ENCODE data around the gene ARAP3.

ARAP3 gene

DNA sequence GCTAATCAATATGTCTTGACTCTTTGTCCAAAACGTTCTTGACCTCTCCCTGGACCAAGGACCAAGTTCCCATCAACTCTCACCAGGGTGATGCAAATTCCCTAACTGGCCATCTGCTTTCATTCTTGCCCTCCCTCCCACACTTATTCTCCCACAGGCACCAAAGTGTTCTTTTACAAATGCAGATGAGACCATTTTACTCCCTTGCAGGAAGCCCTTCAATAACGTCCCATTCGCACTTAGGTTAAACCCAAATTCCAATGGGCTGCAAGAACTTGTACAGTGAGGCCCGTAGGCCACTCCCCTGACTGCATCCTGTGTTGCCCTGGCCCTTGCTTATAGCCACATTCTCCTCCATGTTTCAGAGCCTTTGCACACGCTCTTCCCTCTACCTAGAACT lies 7.3 kb downstream of the ARAP3 start:
- TF ChIP-seq FOXM1 (IDR thresholded peaks at IDR 0.05; ENCODE audit: borderline replicate concordance, low read depth) (no peak), EP300 (IDR thresholded peaks at IDR 0.05; ENCODE audit: borderline replicate concordance) (no peak), TAF1 (IDR thresholded peaks at IDR 0.05; ENCODE audit: low read depth) (no peak), CEBPB (IDR thresholded peaks at IDR 0.05) (no peak)

DNA sequence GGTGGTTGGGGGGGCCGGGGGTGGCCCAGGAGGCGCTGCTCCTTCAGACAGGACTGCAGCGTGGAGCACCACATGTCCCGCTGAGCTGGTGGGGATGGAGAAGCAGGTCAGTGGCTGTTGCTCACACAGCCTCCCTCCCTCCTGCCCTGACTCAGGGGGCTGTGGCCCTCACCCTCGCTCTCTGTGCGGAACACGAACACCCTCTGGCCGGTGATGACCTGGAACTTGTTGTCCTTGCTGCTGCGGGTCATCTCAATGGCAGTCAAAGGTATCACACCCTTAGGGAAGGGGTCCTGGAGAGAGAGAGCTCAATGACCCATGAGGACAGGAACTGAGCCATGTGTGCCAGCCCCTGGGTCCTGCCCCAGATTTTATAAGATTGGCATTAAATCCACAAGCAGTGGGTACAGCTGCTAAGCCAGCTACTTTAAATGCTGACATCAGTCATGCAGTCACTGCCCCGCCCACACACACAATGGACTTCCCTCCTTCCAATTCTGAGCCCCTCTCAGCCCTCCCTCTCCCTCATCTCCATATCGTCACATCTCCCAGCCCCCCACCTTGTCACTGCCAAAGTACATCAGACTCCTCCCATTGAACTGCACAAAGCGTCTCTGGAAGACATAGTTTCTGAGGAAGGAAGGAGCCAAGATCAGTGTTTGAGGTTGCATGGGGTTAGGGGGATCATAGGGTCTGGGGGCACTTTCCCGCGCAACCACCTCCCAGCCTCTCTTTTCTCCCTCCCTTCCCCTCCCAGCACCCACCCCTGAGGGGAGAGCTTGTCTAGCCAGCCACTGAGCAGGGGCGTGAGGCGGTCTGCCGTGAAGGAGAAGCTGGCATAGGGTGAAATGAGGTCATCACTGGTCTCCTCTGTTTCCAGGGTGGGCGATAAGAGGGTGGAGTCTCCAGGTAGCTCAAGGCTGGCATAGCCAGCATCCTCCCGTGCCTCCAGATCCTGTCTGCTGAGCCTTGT lies 8.9 kb downstream of the ARAP3 start:
- TF ChIP-seq, protein P1, sequence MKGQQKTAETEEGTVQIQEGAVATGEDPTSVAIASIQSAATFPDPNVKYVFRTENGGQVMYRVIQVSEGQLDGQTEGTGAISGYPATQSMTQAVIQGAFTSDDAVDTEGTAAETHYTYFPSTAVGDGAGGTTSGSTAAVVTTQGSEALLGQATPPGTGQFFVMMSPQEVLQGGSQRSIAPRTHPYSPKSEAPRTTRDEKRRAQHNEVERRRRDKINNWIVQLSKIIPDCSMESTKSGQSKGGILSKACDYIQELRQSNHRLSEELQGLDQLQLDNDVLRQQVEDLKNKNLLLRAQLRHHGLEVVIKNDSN (IDR thresholded peaks at IDR 0.05) = no peak
- no peak for TF ChIP-seq TAF1 (IDR thresholded peaks at IDR 0.05; ENCODE audit: low read depth)
- TF ChIP-seq, protein P2, sequence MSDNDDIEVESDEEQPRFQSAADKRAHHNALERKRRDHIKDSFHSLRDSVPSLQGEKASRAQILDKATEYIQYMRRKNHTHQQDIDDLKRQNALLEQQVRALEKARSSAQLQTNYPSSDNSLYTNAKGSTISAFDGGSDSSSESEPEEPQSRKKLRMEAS (IDR thresholded peaks at IDR 0.05) = no peak
- no peak for TF ChIP-seq ZBTB7A (IDR thresholded peaks at IDR 0.05; ENCODE audit: low read depth)
- TF ChIP-seq YY1 (IDR thresholded peaks at IDR 0.05; ENCODE audit: low read depth) = no peak
- TF ChIP-seq, protein P3, sequence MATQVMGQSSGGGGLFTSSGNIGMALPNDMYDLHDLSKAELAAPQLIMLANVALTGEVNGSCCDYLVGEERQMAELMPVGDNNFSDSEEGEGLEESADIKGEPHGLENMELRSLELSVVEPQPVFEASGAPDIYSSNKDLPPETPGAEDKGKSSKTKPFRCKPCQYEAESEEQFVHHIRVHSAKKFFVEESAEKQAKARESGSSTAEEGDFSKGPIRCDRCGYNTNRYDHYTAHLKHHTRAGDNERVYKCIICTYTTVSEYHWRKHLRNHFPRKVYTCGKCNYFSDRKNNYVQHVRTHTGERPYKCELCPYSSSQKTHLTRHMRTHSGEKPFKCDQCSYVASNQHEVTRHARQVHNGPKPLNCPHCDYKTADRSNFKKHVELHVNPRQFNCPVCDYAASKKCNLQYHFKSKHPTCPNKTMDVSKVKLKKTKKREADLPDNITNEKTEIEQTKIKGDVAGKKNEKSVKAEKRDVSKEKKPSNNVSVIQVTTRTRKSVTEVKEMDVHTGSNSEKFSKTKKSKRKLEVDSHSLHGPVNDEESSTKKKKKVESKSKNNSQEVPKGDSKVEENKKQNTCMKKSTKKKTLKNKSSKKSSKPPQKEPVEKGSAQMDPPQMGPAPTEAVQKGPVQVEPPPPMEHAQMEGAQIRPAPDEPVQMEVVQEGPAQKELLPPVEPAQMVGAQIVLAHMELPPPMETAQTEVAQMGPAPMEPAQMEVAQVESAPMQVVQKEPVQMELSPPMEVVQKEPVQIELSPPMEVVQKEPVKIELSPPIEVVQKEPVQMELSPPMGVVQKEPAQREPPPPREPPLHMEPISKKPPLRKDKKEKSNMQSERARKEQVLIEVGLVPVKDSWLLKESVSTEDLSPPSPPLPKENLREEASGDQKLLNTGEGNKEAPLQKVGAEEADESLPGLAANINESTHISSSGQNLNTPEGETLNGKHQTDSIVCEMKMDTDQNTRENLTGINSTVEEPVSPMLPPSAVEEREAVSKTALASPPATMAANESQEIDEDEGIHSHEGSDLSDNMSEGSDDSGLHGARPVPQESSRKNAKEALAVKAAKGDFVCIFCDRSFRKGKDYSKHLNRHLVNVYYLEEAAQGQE (IDR thresholded peaks at IDR 0.05; ENCODE audit: low read depth) = no peak
- TF ChIP-seq CREB1 (IDR thresholded peaks at IDR 0.05; ENCODE audit: low read depth) = no peak
- TF ChIP-seq EGR1 (IDR thresholded peaks at IDR 0.05) = no peak
- no peak for TF ChIP-seq EP300 (IDR thresholded peaks at IDR 0.05; ENCODE audit: borderline replicate concordance)
- no peak for TF ChIP-seq RAD21 (IDR thresholded peaks at IDR 0.05; ENCODE audit: low read depth)
- TF ChIP-seq CEBPB (IDR thresholded peaks at IDR 0.05) = no peak
- no peak for TF ChIP-seq TEAD4 (IDR thresholded peaks at IDR 0.05)
- TF ChIP-seq TCF12 (IDR thresholded peaks at IDR 0.05; ENCODE audit: low read depth) = no peak
- TF ChIP-seq NFIC (IDR thresholded peaks at IDR 0.05) = no peak
- TF ChIP-seq FOXM1 (IDR thresholded peaks at IDR 0.05; ENCODE audit: borderline replicate concordance, low read depth) = no peak

DNA sequence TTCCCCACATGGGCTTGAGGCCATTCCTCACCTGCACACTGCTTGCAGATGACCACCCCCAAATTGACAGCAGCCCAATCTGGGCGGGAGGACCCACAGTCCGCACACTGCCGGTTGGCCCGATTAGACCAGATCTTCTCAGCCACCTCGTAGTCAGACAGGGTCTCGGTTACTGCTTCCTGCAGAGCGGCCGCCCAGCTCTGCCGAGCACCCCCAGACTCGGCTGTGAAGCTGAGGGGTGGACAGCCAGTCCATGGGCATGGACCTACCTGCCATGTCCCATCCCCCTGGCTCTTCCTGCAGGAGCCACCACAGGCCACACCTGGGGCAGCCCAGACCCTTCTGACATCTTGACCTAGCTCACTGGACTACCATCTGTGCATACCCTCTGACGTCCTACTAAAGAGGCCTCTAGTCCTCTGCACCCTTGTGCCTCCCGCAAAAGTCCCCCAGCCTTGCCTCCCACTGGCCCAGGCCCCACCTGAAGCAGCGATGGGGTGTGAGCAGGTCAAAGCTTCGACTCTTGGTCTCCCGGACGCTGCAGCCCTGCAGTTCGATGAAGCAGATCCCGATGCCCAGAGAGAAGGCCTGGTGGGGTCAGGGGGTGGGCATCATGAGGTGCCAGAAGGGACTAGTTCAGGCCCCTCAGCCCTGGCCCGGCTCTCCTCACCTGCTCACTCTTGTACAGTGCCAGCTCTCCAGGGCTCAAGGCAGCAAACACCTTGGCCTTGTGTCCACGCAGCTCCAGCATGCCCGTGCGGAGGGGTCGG lies 9.8 kb downstream of the ARAP3 start:
- no peak for TF ChIP-seq CEBPB (IDR thresholded peaks at IDR 0.05)
- no peak for TF ChIP-seq NFIC (IDR thresholded peaks at IDR 0.05)
- TF ChIP-seq, protein P3 (IDR thresholded peaks at IDR 0.05; ENCODE audit: low read depth) = no peak
- TF ChIP-seq TCF12 (IDR thresholded peaks at IDR 0.05; ENCODE audit: low read depth) = no peak
- TF ChIP-seq YY1 (IDR thresholded peaks at IDR 0.05; ENCODE audit: low read depth) = no peak
- TF ChIP-seq FOXM1 (IDR thresholded peaks at IDR 0.05; ENCODE audit: borderline replicate concordance, low read depth) = no peak
- TF ChIP-seq TEAD4 (IDR thresholded peaks at IDR 0.05) = no peak
- TF ChIP-seq, protein P1 (IDR thresholded peaks at IDR 0.05) = no peak
- TF ChIP-seq CREB1 (IDR thresholded peaks at IDR 0.05; ENCODE audit: low read depth) = no peak
- TF ChIP-seq, protein P2 (IDR thresholded peaks at IDR 0.05) = no peak
- no peak for TF ChIP-seq ZBTB7A (IDR thresholded peaks at IDR 0.05; ENCODE audit: low read depth)
- no peak for TF ChIP-seq TAF1 (IDR thresholded peaks at IDR 0.05; ENCODE audit: low read depth)
- TF ChIP-seq RAD21 (IDR thresholded peaks at IDR 0.05; ENCODE audit: low read depth) = no peak
- no peak for TF ChIP-seq EP300 (IDR thresholded peaks at IDR 0.05; ENCODE audit: borderline replicate concordance)
- TF ChIP-seq EGR1 (IDR thresholded peaks at IDR 0.05) = no peak

DNA sequence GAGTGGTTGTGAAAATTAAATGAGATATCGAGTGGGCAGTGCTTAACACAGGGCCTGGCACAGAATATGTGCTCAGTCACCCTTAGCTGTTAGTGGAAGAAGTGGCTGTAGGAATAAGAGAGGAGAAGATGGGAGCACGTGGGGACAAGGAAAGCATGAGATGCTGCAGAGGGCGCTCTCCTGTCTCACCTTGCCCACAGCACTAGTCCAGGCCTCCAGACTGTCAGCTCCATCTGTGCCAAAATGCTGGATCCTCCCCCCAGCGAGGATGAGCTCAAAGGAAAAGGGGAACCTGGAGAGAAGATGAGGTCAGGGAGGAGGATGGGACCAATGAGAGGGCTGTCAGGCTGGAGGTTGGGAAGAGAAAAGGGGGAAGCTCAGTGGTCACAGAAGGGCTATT lies 12.5 kb downstream of the ARAP3 start:
- no peak for TF ChIP-seq TEAD4 (IDR thresholded peaks at IDR 0.05)
- TF ChIP-seq, protein P3 (IDR thresholded peaks at IDR 0.05; ENCODE audit: low read depth) = no peak
- TF ChIP-seq EP300 (IDR thresholded peaks at IDR 0.05; ENCODE audit: borderline replicate concordance) = no peak
- TF ChIP-seq NFIC (IDR thresholded peaks at IDR 0.05) = no peak
